HCT116 (cell line): Measurements from ENCODE around the gene RARB.

Experiments
- JUND ChIP-seq: IDR thresholded peaks from 2 replicates; pipeline ENCODE4 v1.6.1; 2012
- POLR2A ChIP-seq: IDR thresholded peaks from 2 replicates; pipeline ENCODE4 v1.7.0; 2011; ENCODE audit warnings: borderline replicate concordance; ENCODE audit not compliant: insufficient read depth, insufficient read length; ENCODE audit errors: extremely low read depth
- SIN3A ChIP-seq: IDR thresholded peaks from 2 replicates; pipeline ENCODE4 v1.6.1; 2012; ENCODE audit warnings: low read depth
- SP1 ChIP-seq: IDR thresholded peaks from 2 replicates; pipeline ENCODE4 v1.6.1; 2012; ENCODE audit warnings: low read depth
- SRF ChIP-seq: IDR thresholded peaks from 2 replicates; pipeline ENCODE4 v1.6.1; 2012; ENCODE audit warnings: low read depth
- ZNF274 ChIP-seq: fragments of 200-500 bp; sonication (Bioruptor generic); IDR thresholded peaks from 2 replicates; pipeline ENCODE4 v1.6.1; 2014; ENCODE audit warnings: mild to moderate bottlenecking, low read depth, low read length, inconsistent platforms
- TF ChIP-seq, protein P1 (sequence below), 3 experiments: fragments of 200-600 bp in 1 of 3; sonication (generic) in 1 of 3; IDR thresholded peaks in 2 of 3; conservative IDR thresholded peaks in 1 of 3; 2 replicates each; pipeline ENCODE4 v1.5.1; 2012 to 2017; ENCODE audit warnings: low read depth in 2 of 3, low read length in 2 of 3, antibody characterized with exemption in 1 of 3, borderline replicate concordance in 1 of 3, control low read depth in 1 of 3, mild to moderate bottlenecking in 1 of 3, mixed read lengths in 1 of 3, mixed run types in 1 of 3, moderate library complexity in 1 of 3; ENCODE audit not compliant: insufficient read depth in 1 of 3
- TF ChIP-seq, protein P2 (sequence below): IDR thresholded peaks from 2 replicates; pipeline ENCODE4 v1.6.1; 2012
- TF ChIP-seq, protein P3 (sequence below): IDR thresholded peaks from 2 replicates; pipeline ENCODE4 v1.6.1; 2011; ENCODE audit warnings: mild to moderate bottlenecking, low read length, moderate library complexity; ENCODE audit not compliant: insufficient replicate concordance; ENCODE audit errors: extremely low read depth

DNA sequence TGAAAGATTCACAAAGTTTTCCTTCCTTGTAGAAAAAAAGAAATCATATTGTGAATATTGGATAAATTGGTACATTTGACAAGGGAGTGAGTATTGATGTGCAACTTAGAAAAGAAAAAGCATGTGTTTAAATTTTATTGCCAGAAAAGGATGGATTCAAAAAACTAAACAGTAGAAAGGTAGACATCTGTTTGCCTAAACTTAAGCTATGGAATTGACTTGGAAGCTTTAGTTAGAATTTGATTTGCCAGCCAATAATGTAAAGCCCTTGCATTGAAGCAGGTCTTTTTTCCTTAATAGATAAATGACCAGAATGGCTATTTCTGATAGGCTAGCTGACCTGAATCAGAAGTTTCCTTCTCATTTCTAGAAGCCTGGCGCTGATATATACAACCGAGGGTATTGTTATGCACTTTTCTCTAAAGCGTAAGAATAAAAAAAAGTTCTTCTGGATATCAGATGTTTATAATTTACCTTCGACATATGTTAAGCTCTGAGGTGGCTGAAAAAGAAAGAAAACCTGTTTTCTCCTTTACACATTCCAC, 4.2 kb downstream of the RARB start:
- TF ChIP-seq SIN3A (no peak), POLR2A (no peak), JUND (no peak), SRF (no peak), SP1 (no peak), ZNF274 (no peak)
- TF ChIP-seq, protein P1, sequence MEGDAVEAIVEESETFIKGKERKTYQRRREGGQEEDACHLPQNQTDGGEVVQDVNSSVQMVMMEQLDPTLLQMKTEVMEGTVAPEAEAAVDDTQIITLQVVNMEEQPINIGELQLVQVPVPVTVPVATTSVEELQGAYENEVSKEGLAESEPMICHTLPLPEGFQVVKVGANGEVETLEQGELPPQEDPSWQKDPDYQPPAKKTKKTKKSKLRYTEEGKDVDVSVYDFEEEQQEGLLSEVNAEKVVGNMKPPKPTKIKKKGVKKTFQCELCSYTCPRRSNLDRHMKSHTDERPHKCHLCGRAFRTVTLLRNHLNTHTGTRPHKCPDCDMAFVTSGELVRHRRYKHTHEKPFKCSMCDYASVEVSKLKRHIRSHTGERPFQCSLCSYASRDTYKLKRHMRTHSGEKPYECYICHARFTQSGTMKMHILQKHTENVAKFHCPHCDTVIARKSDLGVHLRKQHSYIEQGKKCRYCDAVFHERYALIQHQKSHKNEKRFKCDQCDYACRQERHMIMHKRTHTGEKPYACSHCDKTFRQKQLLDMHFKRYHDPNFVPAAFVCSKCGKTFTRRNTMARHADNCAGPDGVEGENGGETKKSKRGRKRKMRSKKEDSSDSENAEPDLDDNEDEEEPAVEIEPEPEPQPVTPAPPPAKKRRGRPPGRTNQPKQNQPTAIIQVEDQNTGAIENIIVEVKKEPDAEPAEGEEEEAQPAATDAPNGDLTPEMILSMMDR (IDR thresholded peaks at IDR 0.05 in 2 of 3, conservative IDR thresholded peaks at IDR 0.05 in 1 of 3; ENCODE audit: borderline replicate concordance in 1 of 3, insufficient read depth in 1 of 3, low read depth in 2 of 3, low read length in 2 of 3), result no peak
- TF ChIP-seq, protein P2, sequence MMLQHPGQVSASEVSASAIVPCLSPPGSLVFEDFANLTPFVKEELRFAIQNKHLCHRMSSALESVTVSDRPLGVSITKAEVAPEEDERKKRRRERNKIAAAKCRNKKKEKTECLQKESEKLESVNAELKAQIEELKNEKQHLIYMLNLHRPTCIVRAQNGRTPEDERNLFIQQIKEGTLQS, result no peak
- TF ChIP-seq, protein P3, sequence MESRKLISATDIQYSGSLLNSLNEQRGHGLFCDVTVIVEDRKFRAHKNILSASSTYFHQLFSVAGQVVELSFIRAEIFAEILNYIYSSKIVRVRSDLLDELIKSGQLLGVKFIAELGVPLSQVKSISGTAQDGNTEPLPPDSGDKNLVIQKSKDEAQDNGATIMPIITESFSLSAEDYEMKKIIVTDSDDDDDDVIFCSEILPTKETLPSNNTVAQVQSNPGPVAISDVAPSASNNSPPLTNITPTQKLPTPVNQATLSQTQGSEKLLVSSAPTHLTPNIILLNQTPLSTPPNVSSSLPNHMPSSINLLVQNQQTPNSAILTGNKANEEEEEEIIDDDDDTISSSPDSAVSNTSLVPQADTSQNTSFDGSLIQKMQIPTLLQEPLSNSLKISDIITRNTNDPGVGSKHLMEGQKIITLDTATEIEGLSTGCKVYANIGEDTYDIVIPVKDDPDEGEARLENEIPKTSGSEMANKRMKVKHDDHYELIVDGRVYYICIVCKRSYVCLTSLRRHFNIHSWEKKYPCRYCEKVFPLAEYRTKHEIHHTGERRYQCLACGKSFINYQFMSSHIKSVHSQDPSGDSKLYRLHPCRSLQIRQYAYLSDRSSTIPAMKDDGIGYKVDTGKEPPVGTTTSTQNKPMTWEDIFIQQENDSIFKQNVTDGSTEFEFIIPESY, result no peak
